ENCODE results near the gene POLN.

POLN gene

GRCh38 chr4:2258091-2259035 is 16.4 kb upstream of the POLN start:
- no peaks in the 10 kb centered on the region for H3K27me3 Mint-ChIP-seq (ENCODE audit: low read depth)
- peaks cover 24% of the 10 kb centered on the region for H3K4me1 Mint-ChIP-seq
- H3K36me3 Mint-ChIP-seq (ENCODE audit: low read depth), result peaks cover 11% of the 10 kb centered on the region
- TF ChIP-seq CTCF (IDR thresholded peaks at IDR 0.05; ENCODE audit: unreplicated experiment in 3 of 3), result no peak
- peak overlapping the region in 1 of 3 experiments; percentile 45 for H3K27ac Mint-ChIP-seq
- no peaks in the 10 kb centered on the region for H3K9me3 Mint-ChIP-seq
- no peak overlapping the region for H3K4me3 Mint-ChIP-seq

- TF ChIP-seq CTCF (IDR thresholded peaks at IDR 0.05; ENCODE audit: unreplicated experiment in 3 of 3), result no peak
- peak overlapping the region in 2 of 3 experiments; percentile 18 to 45 for H3K27ac Mint-ChIP-seq
- H3K9me3 Mint-ChIP-seq, result no peaks in the 10 kb centered on the region
- H3K27me3 Mint-ChIP-seq (ENCODE audit: low read depth), result no peaks in the 10 kb centered on the region
- peak overlapping the region in 1 of 3 experiments; percentile 62 for H3K4me3 Mint-ChIP-seq
- peaks cover 24% of the 10 kb centered on the region for H3K4me1 Mint-ChIP-seq
- peaks cover 11% of the 10 kb centered on the region for H3K36me3 Mint-ChIP-seq (ENCODE audit: low read depth)
Observed at GRCh38 chr4:2257361-2258081, 15.6 kb upstream of the POLN start.

- H3K27me3 Mint-ChIP-seq (ENCODE audit: low read depth), result no peaks in the 10 kb centered on the region
- peaks cover 11% of the 10 kb centered on the region for H3K36me3 Mint-ChIP-seq (ENCODE audit: low read depth)
- no peaks in the 10 kb centered on the region for H3K9me3 Mint-ChIP-seq
- peaks cover 24% of the 10 kb centered on the region for H3K4me1 Mint-ChIP-seq
- TF ChIP-seq CTCF (IDR thresholded peaks at IDR 0.05; ENCODE audit: unreplicated experiment in 3 of 3), result no peak
- peak overlapping the region in 2 of 3 experiments; percentile 18 to 45 for H3K27ac Mint-ChIP-seq
- peak overlapping the region in 1 of 3 experiments; percentile 33 for H3K4me3 Mint-ChIP-seq
Observed at GRCh38 chr4:2256781-2257191, 14.9 kb upstream of the POLN start.

GRCh38 chr4:2256156-2256731 is 14.3 kb upstream of the POLN start:
- Mint-ChIP-seq H3K4me1 (peaks cover 24% of the 10 kb centered on the region), H3K27ac (peak overlapping the region in 2 of 3 experiments; percentile 54 to 62), H3K27me3 (ENCODE audit: low read depth) (no peaks in the 10 kb centered on the region), H3K9me3 (no peaks in the 10 kb centered on the region), H3K36me3 (ENCODE audit: low read depth) (peaks cover 11% of the 10 kb centered on the region), H3K4me3 (peak overlapping the region in 1 of 3 experiments; percentile 47)
- TF ChIP-seq CTCF (IDR thresholded peaks at IDR 0.05; ENCODE audit: unreplicated experiment in 3 of 3), result no peak

- no peaks in the 10 kb centered on the region for H3K27me3 Mint-ChIP-seq (ENCODE audit: low read depth)
- no peak for TF ChIP-seq CTCF (IDR thresholded peaks at IDR 0.05; ENCODE audit: unreplicated experiment in 3 of 3)
- peak overlapping the region in 2 of 3 experiments; percentile 54 to 62 for H3K27ac Mint-ChIP-seq
- peaks cover 11% of the 10 kb centered on the region for H3K36me3 Mint-ChIP-seq (ENCODE audit: low read depth)
- H3K4me1 Mint-ChIP-seq, result peaks cover 24% of the 10 kb centered on the region
- H3K9me3 Mint-ChIP-seq, result no peaks in the 10 kb centered on the region
- H3K4me3 Mint-ChIP-seq, result peak overlapping the region in 1 of 3 experiments; percentile 47
Observed at GRCh38 chr4:2255501-2256155, 13.7 kb upstream of the POLN start.

All from nephron (organoid).